Putamen (tissue), 1 donor: Measurements from ENCODE around the gene MT1G.
"Not testable (repeated sequence)": the region's sequence is repeated elsewhere in the genome, so short reads cannot be mapped to it uniquely, and the experiment has no call there.

Source experiments
- DNase-seq: peaks from one replicate; pipeline ENCODE4 v3.0.0-alpha.2; 2016; ENCODE audit warnings: low spot score

The MT1G gene

DNA sequence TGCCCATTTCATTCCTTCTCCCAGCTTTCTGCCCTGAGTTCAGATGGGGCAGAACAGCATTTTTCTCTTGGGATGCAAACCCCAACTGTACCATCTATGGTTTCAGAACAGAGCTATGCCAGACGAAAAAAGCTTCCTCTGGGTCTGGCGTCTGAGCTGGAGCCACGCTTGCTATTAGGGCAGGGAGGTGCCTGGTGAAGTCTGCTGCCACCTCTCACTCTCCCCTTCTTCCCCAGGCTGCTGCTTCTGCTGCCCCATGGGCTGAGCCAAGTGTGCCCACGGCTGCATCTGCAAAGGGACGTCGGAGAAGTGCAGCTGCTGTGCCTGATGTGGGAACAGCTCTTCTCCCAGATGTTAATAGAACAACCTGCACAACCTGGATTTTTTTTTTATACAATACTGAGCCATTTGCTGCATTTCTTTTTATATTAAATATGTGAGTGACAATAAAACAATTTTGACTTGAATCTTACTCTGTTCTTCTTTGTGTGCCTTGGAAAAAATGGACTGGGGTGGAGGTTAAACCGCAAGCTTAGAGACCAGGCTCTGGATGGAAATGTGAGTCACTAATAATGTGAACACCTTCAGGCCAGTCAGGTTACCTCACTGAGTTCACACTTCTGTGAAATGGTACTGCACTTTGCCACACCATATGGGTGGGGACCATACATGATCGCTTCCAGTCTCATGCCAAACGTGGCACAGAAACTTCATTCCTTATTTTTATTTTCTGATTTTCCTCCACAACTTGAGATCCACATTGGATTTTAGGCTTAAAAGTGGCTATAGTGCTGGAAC lies 31.1 kb downstream of the MT1G start:
- DNase-seq, result no peak

DNA sequence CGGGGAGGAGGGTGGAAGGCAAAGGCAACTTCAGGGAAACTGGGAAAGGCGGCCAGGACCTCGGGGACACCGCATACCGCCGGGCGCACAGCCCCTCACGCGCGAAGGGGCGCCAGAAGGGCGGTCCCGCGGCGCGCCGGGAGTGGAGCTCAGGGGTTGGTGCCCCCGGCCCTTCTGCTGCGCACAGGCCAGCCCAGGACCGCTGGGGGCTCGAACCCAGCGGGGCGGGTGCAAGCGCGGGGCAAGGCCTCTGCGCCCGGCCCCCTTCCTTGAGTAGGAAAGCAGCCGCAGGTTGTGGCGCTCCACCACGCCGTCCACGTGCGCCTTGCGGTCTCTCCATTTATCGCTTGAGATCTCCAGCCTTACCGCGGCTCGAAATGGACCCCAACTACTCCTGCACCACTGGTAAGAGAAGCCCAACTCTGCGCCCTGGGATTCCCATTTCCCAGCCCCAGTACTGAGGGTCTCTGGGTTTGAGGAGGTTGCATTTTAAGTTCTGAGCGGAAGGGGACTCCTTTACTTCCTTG lies 32.4 kb downstream of the MT1G start:
- DNase-seq, result no peak

DNA sequence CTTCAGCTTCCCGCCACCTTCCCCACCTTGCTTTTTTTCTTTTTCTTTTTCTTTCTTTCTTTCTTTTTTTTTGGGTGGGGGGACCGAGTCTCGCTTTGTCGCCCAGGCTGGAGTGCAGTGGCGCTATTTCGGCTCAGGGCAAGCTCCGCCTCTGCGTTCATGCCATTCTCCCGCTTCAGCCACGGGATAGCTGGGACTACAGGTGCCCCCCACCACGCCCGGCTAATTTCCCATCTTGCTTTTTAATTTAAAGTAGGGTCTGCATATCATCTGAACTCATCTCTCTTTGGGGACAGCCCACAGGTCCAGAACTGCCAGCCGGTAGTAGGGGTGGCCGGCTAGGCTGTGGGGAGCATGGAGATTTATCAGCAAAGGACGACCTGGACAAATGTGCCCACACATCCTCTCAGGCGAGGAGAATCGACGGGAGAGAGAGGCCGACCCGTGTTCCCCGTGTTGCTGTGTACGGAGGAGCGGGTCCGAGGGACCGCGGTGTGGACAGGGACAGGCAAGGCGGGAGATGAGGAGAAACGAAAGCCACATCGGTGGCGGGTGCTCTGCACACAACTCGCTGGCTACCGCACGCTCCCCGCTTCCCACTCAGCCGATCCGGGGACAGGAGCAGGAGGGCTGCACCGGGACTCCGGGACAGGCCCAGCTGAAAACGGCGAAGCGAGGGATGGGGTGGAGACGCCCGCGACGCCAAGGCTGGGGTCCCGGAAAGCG lies 33.0 kb downstream of the MT1G start:
- no peak for DNase-seq

DNA sequence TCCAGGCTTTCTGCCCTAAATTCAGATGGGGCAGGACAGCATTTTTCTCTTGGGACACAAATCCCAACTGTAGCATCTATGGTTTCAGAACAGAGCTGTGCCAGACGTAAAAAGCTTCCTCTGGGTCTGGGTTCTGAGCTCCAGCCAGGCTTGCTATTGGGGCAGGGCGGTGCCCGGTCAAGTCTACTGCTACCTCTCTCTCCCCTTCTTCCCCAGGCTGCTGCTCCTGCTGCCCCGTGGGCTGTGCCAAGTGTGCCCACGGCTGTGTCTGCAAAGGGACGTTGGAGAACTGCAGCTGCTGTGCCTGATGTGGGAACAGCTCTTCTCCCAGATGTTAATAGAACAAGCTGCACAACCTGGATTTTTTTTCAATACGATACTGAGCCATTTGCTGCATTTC lies 34.3 kb downstream of the MT1G start:
- DNase-seq, result no peak

DNA sequence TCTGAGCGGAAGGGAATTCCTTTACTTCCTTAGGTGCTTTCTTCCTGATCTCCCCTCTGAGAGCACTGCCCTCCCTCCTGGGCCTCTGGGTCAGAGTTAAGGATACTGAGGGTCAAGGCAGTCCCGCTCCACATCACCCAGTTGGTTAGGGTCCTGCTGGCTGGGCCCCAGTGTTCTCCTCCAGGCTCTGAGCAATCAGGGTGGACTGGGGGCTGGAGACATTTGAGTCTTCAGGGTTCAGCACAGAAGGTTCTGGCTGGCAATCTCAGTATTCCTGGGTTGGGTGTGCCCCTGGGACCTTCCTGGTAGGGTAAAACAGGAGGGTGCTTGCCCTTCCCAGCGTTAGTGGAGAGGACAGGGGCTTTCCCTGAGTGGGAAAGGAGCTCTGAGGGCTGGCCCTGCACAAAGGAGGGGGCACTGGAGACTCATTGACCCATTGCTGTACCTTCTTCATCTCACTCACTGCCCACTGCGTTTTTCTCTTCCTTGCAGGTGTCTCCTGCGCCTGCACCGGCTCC lies 35.0 kb downstream of the MT1G start:
- no peak for DNase-seq

DNA sequence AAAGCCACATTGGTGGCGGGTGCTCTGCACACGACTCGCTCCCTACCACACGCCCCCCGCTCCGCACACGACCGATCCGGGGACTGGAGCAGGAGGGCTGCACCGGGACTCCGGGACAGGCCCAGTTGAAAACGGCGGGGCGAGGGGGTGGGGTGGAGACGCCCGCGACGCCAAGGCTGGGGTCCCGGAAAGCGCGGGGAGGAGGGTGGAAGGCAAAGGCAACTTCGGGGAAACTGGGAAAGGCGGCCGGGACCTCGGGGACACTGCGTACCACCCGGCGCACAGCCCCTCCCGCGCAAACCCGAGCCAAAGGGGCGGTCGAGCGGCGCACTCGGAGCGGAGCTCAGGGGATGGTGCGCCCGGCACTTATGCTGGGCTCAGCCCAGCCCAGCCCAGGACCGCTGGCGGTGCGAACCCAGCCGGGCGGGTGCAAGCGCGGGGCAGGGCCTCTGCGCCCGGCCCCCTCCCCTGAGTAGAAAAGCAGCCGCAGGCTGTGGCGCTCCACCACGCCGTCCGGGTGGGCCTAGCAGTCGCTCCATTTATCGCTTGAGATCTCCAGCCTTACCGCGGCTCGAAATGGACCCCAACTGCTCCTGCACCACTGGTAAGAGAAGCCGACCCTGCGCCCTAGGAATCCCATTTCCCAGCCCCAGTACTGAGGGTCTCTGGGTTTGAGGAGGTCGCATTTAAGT lies 35.6 kb downstream of the MT1G start, which contains the start of gene MT1M:
Gene MT1M, plus strand, starts transcription at position 504 of the 692 bp plus-strand sequence. Its CDS starts 73 bp downstream, at position 577.
- peak; percentile 55 for DNase-seq

DNA sequence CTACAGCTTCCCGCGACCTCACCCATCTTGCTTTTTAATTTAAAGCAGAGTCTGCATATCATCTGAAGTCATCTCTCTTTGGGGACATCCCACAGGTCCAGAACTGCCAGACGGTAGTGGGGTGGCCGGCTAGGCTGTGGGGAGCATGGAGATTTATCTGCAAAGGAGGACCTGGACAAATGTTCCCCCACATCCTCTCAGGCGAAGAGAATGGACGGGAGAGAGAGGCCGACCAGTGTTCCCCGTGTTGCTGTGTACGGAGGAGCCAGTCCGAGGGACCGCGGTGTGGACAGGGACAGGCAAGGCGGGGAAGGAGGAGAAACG lies 36.1 kb downstream of the MT1G start:
- DNase-seq, result no peak

DNA sequence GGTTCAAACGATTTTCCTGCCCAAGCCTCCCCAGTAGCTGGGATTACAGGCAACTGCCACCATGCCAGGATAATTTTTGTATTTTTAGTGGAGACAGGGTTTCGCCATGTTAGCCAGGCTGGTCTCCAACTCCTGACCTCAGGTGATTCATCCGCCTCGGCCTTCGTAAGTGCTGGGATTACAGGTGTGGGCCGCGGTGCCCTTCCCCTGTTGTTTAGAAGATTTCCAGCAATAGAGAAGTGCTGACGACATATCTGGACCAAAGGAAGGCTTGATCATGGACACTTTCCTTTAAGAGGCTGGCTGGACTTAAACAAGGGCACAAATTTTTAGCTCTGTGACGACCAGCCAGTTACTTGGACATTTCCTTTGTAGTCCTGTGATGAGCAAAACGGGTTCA lies 36.7 kb downstream of the MT1G start:
- DNase-seq, result no peak

DNA sequence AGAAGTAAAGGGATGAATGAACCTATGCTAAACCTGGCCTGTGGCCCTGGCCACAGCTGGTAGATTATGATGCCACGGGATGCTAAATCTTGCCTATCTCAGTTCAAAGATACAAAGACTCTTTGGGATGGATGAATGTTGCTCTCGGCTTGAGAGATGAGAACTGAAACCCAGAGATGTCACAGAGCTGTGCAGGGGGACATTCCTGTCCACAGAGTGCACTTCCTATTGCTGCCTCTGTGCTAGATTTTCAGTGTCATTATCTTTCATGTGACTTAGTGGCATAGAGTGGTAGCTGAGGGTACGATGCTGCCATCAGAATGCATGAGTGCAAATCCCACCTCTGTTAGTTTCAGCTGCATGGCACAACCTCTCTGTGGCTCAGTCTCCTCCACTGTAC lies 37.7 kb downstream of the MT1G start:
- no peak for DNase-seq

DNA sequence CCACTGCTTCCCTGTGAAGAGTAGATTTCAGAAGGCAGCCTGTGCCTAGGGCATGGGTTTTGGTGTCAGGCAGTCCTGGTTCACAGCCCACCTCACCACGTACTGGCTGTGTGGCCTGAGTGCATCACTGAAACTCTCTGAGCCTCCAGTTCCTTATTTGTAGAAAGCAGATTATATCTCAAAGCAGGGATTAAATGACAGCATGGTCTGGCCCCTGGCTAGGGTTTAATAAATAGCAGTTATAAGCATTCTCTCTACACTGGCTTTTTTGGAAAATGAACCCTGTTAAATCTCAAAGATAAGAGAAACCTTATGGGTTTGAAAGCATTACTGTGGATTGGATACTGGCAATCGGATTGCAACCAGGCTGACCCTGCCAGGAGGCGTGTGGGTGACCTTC lies 38.3 kb downstream of the MT1G start:
- no peak for DNase-seq

DNA sequence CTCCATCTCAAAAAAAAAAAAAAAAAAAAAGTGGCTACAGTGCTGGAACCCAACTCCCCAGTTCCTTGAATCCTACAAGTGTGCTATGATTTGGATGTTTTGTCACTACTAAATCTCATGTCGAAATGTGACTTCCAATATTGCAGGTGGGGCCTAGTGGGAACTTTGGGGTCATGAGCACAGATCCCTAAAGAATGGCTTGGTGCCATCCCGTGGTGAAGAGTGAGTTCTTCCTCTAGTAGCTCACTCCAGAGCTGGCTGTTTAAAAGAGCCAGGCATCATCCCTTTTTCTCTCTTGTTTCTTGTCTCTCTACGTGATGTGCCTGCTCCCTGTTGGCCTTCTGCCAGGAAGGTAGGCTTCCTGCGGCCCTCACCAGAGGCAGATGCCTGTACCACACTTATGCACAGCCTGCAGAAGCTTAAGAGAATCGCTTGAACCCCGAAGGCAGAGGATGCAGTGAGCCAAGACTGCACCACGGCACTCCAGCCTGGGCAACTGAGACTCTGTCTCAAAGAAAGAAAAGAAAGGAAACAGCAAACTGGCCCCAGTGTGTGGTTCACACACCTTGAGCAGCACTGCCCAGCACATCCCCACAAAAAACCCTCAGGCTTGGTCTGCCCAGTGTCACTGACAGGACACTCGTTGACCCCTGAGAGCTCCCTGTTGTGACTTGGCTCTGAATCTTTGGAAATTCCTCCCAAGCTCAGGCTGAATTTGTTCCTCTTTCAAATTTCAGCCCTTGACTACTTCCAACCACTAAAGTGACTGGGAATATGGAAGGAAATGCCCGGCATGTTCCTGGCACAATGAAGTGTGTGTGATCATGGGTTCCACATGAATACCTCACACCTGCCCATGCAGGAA lies 39.1 kb downstream of the MT1G start:
- DNase-seq, result no peak

DNA sequence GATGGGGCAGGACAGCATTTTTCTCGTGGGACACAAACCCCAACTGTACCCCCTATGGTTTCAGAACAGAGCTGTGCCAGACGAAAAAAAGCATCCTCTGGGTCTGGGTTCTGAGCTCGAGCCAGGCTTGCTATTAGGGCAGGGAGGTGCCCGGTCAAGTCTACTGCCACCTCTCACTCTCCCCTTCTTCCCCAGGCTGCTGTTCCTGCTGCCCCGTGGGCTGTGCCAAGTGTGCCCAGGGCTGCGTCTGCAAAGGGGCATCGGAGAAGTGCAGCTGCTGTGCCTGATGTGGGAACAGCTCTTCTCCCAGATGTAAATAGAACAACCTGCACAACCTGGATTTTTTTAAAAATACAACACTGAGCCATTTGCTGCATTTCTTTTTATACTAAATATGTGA lies 41.2 kb downstream of the MT1G start:
- no peak for DNase-seq

DNA sequence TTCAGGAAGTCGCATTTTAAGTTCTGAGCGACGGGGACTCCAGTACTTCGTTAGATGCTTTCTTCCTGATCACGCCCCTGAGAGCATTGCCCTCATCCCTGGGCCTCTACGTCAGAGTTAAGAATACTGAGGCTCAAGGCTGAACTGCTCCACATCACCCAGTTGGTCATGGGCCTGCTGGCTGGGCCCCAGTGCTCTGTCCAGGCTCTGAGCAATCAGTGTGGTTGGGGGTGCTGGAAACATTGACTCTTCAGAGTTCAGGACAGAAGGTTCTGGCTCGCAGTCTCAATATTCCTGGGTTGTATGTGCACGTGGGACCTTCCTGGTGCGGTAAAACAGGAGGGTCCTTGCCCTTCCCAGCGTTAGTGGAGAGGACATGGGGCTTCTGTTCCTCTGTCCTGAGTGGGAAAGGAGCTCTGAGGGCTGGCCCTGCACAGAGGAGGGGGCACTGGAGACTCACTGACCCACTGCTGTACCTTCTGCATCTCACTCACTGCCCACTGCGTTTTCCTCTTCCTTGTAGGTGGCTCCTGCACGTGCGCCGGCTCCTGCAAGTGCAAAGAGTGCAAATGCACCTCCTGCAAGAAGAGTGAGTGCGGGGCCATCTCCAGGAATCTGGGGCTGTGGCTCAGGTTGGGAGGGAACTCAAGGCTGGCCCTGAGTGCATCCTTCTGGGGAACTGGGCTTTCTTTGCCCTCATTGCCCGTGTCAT lies 41.8 kb downstream of the MT1G start:
- no peak for DNase-seq

DNA sequence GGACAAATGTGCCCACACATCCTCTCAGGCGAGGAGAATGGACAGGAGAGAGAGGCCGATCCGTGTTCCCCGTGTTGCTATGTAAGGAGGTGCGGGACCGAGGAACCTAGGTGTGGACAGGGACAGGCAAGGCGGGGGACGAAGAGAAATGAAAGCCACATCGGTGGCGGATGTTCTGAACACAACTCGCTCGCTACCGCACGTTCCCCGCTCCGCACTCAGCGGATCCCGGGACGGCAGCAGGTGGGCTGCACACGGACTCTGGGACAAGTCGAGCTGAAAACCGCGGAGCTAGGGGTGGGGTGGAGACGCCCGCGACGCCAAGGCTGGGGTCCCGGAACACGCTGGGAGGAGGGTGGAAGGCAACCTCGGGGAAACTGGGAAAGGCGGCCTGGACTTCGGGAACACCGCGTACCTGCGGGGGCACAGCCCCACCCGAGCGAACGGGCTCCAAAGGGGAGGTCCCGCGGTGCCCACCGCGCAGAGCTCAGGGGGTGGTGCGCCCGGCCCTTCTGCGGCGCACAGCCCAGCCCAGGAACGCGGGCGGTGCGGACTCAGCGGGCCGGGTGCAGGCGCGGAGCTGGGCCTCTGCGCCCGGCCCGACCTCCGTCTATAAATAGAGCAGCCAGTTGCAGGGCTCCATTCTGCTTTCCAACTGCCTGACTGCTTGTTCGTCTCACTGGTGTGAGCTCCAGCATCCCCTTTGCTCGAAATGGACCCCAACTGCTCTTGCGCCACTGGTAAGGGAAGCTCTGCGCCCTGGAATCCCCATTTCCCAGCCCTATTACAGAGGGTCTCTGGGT lies 42.5 kb downstream of the MT1G start, which contains the start of gene MT1E:
Gene MT1E, plus strand, starts transcription at position 642 of the 803 bp plus-strand sequence. Its CDS starts 71 bp downstream, at position 713.
- DNase-seq, result peak; percentile 73

DNA sequence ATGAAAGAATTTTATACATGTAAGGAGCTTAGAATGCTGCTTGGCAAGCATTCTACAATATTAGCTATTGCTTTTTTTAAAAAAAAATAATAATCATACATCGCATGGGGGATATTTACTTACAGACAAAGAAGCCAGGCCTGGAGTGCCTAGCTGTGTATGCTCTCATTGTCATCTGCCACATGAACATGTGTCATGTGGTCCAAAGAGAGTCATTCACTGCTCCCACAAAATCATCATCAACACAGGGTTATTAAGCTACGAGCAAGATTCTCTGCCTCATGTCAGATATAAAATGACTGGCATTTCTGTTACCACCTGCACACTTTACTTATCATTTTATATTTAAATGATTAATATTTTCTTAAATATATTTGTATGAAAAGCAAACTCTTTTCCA lies 44.2 kb downstream of the MT1G start:
- DNase-seq, result no peak

DNA sequence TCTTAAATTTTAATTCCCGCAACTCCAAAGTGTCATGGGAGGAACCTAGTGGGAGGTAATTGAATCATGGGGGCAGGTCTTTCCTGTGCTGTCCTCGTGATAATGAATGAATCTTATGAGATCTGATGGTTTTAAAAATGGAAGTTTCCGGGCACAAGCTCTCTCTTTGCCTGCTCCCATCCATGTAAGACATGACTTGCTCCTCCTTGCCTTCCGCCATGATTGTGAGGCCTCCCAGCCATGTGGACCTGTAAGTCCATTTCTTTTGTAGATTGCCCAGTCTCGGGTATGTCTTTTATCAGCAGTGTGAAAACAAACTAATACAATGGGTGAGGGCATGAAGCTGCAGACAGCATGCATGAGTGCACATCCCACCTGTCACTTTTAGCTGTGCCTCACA lies 44.7 kb downstream of the MT1G start:
- not testable (repeated sequence) for DNase-seq

DNA sequence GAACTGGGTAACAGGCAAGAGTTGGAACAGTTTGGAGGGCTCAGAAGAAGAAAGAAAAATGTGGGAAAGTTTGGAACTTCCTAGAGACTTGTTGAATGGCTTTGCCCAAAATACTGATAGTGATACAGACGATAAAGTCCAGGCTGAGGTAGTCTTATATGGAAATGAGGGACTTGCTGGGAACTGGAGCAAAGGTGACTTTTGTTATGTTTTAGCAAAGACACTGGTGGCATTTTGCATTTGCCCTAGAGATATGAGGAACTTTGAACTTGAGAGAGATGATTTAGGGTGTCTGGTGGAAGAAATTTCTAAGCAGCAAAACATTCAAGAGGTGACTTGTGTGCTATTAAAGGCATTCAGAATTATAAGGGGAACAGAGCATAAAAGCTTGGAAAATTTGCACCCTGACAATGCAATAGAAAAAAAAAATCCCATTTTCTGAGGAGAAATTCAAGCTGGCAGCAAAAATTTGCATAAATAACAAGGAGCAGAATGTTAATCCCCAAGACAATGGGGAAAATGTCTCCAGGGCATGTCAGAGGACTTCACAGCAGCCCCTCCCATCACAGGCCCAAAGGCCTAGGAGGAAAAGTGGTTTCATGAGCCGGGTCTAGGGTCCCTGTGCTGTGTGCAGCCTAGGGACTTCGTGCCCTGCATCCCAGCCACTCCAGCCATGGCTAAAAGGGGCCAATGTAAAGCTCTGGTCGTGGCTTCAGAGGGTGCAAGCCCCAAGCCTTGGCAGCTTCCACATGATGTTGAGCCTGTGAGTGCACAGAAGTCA lies 46.0 kb downstream of the MT1G start:
- not testable (repeated sequence) for DNase-seq

DNA sequence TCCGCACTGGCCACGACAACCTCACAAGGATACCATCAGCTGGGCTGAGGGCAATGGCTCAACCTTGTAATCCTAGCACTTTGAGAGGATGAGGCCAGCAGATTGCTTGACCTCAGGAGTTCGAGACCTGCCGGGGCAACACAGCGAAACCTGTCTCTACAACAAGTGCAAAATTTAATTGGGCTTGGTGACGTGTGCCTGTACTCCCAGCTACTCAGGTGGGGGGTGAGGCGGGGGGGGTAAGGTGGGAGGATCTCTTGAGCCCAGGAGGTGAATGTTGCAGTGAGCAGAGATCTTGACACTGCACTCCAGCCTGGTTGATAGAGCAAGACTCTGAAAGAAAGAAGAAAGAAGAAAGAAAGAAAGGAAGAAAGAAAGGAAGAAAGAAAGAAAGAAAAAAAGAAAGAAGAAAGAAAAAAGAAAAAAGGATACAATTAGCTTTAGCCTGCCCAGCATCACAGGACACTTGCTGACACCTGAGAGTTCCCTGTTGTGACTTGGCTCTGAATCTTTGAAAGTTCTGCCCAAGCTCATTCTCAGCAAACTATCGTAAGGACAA lies 47.4 kb downstream of the MT1G start:
- no peak for DNase-seq

DNA sequence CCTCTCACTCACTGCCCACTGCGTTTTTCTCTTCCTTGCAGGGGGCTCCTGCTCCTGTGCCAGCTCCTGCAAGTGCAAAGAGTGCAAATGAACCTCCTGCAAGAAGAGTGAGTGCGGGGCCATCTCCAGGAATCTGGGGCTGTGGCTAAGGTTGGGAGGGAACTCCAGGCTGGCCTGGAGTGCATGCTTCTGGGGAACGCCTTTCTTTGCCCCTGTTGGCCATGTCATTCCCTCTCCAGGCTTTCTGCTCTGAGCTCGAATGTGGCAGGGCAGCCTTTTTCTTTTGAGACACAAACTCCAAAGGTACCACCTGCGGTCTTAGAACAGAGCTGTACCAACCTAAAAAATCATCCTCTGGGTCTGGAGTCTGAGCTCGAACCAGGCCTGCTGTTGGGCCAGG lies 49.7 kb downstream of the MT1G start:
- no peak for DNase-seq
